Sigmoid colon (tissue), 4 donors: Measurements from ENCODE around the gene HHIPL2.

Experiments
- EP300 ChIP-seq, 4 donors: sonication (generic); formaldehyde crosslinking; IDR thresholded peaks; one replicate each; pipeline ENCODE4 v1.6.1; 2017; ENCODE audit warnings: antibody characterized with exemption in 4 of 4
- POLR2A ChIP-seq, 2 donors: fragments of 450-650 bp; IDR thresholded peaks; one replicate each; pipeline ENCODE4 v1.6.1; 2016; ENCODE audit warnings: antibody characterized with exemption in 2 of 2, mild to moderate bottlenecking in 2 of 2, moderate library complexity in 2 of 2
- POLR2AphosphoS5 ChIP-seq, 4 donors: sonication (generic); formaldehyde crosslinking; IDR thresholded peaks; one replicate each; pipeline ENCODE4 v1.6.1; 2017; ENCODE audit warnings: antibody characterized with exemption in 4 of 4
- TF ChIP-seq, protein P1 (sequence below), 4 experiments: fragments of 450-650 bp in 3 of 4; fragments of 200-600 bp in 1 of 4; IDR thresholded peaks; one replicate each; pipeline ENCODE4 v1.5.1; 2016 to 2019; ENCODE audit warnings: antibody characterized with exemption in 4 of 4, mild to moderate bottlenecking in 3 of 4, moderate library complexity in 2 of 4

DNA sequence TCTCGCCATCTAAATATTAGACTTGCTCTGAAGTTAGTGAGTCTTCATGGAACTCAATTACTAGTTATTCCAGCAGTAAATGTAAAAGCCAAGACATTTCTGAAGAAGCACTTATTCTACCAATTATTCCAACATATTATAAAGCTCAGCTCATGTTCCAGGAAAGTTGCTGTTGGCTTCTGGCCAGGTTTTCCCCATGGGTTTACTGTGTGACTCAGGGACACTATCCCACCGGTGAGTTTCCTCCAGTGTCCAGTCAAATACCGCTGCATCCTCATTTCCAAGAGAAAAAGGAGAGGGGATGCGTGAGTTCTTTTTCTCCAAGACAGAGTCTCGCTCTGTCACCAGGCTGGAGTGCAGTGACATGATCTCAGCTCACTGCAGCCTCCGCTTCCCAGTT lies 9.2 kb upstream of the HHIPL2 start:
- no peak for TF ChIP-seq EP300 (IDR thresholded peaks at IDR 0.05)
- TF ChIP-seq, protein P1, sequence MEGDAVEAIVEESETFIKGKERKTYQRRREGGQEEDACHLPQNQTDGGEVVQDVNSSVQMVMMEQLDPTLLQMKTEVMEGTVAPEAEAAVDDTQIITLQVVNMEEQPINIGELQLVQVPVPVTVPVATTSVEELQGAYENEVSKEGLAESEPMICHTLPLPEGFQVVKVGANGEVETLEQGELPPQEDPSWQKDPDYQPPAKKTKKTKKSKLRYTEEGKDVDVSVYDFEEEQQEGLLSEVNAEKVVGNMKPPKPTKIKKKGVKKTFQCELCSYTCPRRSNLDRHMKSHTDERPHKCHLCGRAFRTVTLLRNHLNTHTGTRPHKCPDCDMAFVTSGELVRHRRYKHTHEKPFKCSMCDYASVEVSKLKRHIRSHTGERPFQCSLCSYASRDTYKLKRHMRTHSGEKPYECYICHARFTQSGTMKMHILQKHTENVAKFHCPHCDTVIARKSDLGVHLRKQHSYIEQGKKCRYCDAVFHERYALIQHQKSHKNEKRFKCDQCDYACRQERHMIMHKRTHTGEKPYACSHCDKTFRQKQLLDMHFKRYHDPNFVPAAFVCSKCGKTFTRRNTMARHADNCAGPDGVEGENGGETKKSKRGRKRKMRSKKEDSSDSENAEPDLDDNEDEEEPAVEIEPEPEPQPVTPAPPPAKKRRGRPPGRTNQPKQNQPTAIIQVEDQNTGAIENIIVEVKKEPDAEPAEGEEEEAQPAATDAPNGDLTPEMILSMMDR (IDR thresholded peaks at IDR 0.05): no peak
- no peak for TF ChIP-seq POLR2AphosphoS5 (IDR thresholded peaks at IDR 0.05)
- TF ChIP-seq POLR2A (IDR thresholded peaks at IDR 0.05): no peak
